ENCODE results near the gene ALOX15B.

DNA sequence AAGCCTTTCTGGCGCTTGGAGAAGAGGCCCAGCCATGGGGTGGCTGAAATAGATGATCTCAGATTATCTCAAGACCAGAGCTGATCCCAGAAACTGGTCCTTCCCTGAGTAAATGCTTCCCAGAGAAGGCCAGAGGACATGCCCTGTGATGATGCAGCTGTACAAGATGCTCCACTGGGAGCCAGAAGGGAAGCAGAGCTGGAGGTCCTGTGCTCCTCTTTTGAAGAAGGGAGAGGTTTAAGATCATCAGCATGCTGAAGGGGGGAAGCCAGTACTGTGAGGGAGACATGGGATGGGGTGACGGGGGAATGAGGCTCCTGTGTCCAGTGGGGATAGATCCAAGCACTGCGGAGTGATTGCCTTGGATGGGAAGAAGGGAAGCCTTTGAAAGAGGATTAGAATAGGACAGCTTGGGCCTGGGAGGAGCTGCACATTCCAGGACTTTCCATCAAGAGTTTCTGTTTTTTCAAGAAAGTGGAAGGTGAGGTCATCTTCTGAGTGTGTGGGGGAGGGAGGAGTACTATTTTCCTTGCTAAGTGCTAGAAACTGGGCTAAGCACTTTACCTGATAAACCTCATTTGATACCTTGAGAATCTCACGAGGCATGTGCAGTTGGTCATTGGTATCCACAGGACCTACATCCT lies 16.4 kb upstream of the ALOX15B start:
- TF ChIP-seq, protein P1, sequence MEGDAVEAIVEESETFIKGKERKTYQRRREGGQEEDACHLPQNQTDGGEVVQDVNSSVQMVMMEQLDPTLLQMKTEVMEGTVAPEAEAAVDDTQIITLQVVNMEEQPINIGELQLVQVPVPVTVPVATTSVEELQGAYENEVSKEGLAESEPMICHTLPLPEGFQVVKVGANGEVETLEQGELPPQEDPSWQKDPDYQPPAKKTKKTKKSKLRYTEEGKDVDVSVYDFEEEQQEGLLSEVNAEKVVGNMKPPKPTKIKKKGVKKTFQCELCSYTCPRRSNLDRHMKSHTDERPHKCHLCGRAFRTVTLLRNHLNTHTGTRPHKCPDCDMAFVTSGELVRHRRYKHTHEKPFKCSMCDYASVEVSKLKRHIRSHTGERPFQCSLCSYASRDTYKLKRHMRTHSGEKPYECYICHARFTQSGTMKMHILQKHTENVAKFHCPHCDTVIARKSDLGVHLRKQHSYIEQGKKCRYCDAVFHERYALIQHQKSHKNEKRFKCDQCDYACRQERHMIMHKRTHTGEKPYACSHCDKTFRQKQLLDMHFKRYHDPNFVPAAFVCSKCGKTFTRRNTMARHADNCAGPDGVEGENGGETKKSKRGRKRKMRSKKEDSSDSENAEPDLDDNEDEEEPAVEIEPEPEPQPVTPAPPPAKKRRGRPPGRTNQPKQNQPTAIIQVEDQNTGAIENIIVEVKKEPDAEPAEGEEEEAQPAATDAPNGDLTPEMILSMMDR (conservative IDR thresholded peaks at IDR 0.05; ENCODE audit: low read length), result no peak
- TF ChIP-seq EZH2phosphoT487 (IDR thresholded peaks at IDR 0.05; ENCODE audit: borderline replicate concordance), result no peak

Data from Loucy (cell line).